H1 (cell line): ENCODE results near the gene CXCL12. TPM values are rescaled to one million over a fixed set of nuclear protein-coding genes. Genes with fewer than 3 reads are reported as not detected.

Source experiments
- CTCF ChIA-PET: fragments of 300-600 bp; sonication (Branson Sonifier 250); formaldehyde crosslinking; loops from one replicate; lab custom pipeline; 2021; ENCODE audit not compliant: partially characterized antibody; lab: Charles Lee
- POLR2A ChIA-PET: fragments of 300-600 bp; sonication (Branson Sonifier 250); formaldehyde crosslinking; loops from one replicate; lab custom pipeline; 2021; ENCODE audit warnings: inconsistent platforms; ENCODE audit not compliant: partially characterized antibody; lab: Charles Lee
- DNase-seq, 2 experiments: peaks; one replicate each; pipeline versions ENCODE4 v3.0.0 to v3.0.0-alpha.2; 2010 to 2022; ENCODE audit warnings: low spot score in 2 of 2, low read depth in 1 of 2, mixed read lengths in 1 of 2
- FAIRE-seq: peaks from 2 replicates; lab custom pipeline; 2011; peaks lifted over from hg19 to GRCh38; lab: Jason Lieb, UNC
- H2AFZ ChIP-seq: 2 replicates; pipeline ENCODE4 v1.8.1; 2012; ENCODE audit warnings: low read length, inconsistent platforms
- H2AK5ac ChIP-seq: 2 replicates; pipeline ENCODE4 v1.6.1; 2013; ENCODE audit warnings: low read depth, low read length
- H2BK120ac ChIP-seq: replicated peaks from 2 replicates; pipeline ENCODE3; 2013; ENCODE audit warnings: low read depth, low read length, inconsistent platforms
- H2BK12ac ChIP-seq: 2 replicates; pipeline ENCODE4 v1.6.1; 2013; ENCODE audit warnings: low read depth, low read length
- H2BK15ac ChIP-seq: 2 replicates; pipeline ENCODE4 v1.6.1; 2013; ENCODE audit warnings: low read length
- H2BK20ac ChIP-seq: 2 replicates; pipeline ENCODE4 v1.6.1; 2013; ENCODE audit warnings: low read length
- H2BK5ac ChIP-seq: 2 replicates; pipeline ENCODE4 v1.6.1; 2013; ENCODE audit warnings: low read depth, low read length
- H3K14ac ChIP-seq: 2 replicates; pipeline ENCODE4 v1.6.1; 2013; ENCODE audit warnings: inconsistent platforms; ENCODE audit not compliant: insufficient read length
- H3K18ac ChIP-seq: 2 replicates; pipeline ENCODE4 v1.6.1; 2013; ENCODE audit warnings: low read length; ENCODE audit errors: extremely low read depth
- H3K23ac ChIP-seq: 2 replicates; pipeline ENCODE4 v1.6.1; 2013; ENCODE audit warnings: inconsistent platforms; ENCODE audit not compliant: insufficient read length
- H3K23me2 ChIP-seq: 2 replicates; pipeline ENCODE4 v1.6.1; 2013; ENCODE audit warnings: low read depth, low read length
- H3K27ac ChIP-seq: 2 replicates; pipeline ENCODE4 v1.6.1; 2011; ENCODE audit warnings: low read depth, low read length, inconsistent platforms
- H3K27me3 ChIP-seq, 4 experiments: replicated peaks in 1 of 4; 1 replicate in 1 of 4; 2 replicates in 3 of 4; pipeline versions ENCODE4 v1.6.1 to v1.8.1; 2011 to 2013; ENCODE audit warnings: low read length in 3 of 4, mild to moderate bottlenecking in 3 of 4, inconsistent platforms in 2 of 4, mixed read lengths in 2 of 4, moderate library complexity in 1 of 4; ENCODE audit not compliant: control insufficient read depth in 3 of 4, insufficient read depth in 3 of 4; ENCODE audit errors: extremely low read depth in 1 of 4
- H3K36me3 ChIP-seq, 4 experiments: 2 replicates each; pipeline versions ENCODE4 v1.6.1 to v1.8.1; 2011 to 2013; ENCODE audit warnings: mild to moderate bottlenecking in 4 of 4, low read length in 3 of 4, moderate library complexity in 2 of 4, control low read depth in 1 of 4, inconsistent platforms in 1 of 4; ENCODE audit not compliant: insufficient read depth in 4 of 4, control insufficient read depth in 2 of 4
- H3K4ac ChIP-seq: replicated peaks from 2 replicates; pipeline ENCODE3; 2013; ENCODE audit warnings: low read length, low read depth, mixed read lengths, inconsistent platforms; ENCODE audit not compliant: insufficient read length
- H3K4me1 ChIP-seq, 4 experiments: replicated peaks in 1 of 4; 1 replicate in 1 of 4; 2 replicates in 3 of 4; pipeline versions ENCODE4 v1.6.1 to v1.8.1; 2011 to 2013; ENCODE audit warnings: low read length in 3 of 4, inconsistent platforms in 2 of 4, mixed read lengths in 1 of 4; ENCODE audit not compliant: insufficient read depth in 4 of 4, control insufficient read depth in 3 of 4
- H3K4me2 ChIP-seq, 2 experiments: 2 replicates each; pipeline versions ENCODE4 v1.6.1 to v1.8.1; 2011 to 2013; ENCODE audit warnings: low read depth in 2 of 2, low read length in 2 of 2, control low read depth in 1 of 2, inconsistent platforms in 1 of 2, mild to moderate bottlenecking in 1 of 2; ENCODE audit not compliant: insufficient read depth in 1 of 2
- H3K4me3 ChIP-seq, 4 experiments: fragments of 200-600, 300-600 bp in 1 of 4; sonication (generic), shearing (Covaris generic), sonication (Bioruptor Twin) in 1 of 4; 2 replicates each; pipeline versions ENCODE4 v1.5.1 to v1.8.1; 2011 to 2016; ENCODE audit warnings: low read length in 4 of 4, low read depth in 3 of 4, control low read depth in 2 of 4, inconsistent platforms in 2 of 4, mild to moderate bottlenecking in 2 of 4, mixed read lengths in 1 of 4, moderate library complexity in 1 of 4; ENCODE audit not compliant: insufficient read depth in 2 of 4; ENCODE audit errors: extremely low read depth in 1 of 4
- H3K56ac ChIP-seq: replicated peaks from 2 replicates; pipeline ENCODE3; 2013; ENCODE audit warnings: low read depth, mild to moderate bottlenecking, mixed read lengths, low read length, inconsistent platforms; ENCODE audit not compliant: insufficient read length
- H3K79me1 ChIP-seq: 2 replicates; pipeline ENCODE4 v1.6.1; 2013; ENCODE audit warnings: low read depth, low read length, control low read depth
- H3K79me2 ChIP-seq, 2 experiments: 2 replicates each; pipeline versions ENCODE4 v1.6.1 to v1.8.1; 2012 to 2013; ENCODE audit warnings: low read length in 2 of 2, mild to moderate bottlenecking in 2 of 2, inconsistent platforms in 1 of 2; ENCODE audit not compliant: insufficient read depth in 2 of 2, control insufficient read depth in 1 of 2
- H3K9ac ChIP-seq, 4 experiments: replicated peaks in 1 of 4; 1 replicate in 1 of 4; 2 replicates in 3 of 4; pipeline versions ENCODE4 v1.6.1 to v1.8.1; 2011 to 2013; ENCODE audit warnings: low read depth in 3 of 4, low read length in 3 of 4, control low read depth in 2 of 4, mild to moderate bottlenecking in 2 of 4, moderate library complexity in 2 of 4, inconsistent platforms in 1 of 4; ENCODE audit errors: extremely low read depth in 1 of 4
- H3K9me3 ChIP-seq, 2 experiments: 2 replicates each; pipeline versions ENCODE4 v1.6.1 to v1.8.1; 2012 to 2013; ENCODE audit warnings: mild to moderate bottlenecking in 2 of 2, moderate library complexity in 2 of 2, control low read depth in 1 of 2, inconsistent platforms in 1 of 2, low read depth in 1 of 2, low read length in 1 of 2, mixed read lengths in 1 of 2; ENCODE audit not compliant: insufficient read depth in 2 of 2
- H4K20me1 ChIP-seq, 2 experiments: replicated peaks in 1 of 2; 2 replicates each; pipeline versions ENCODE3 to v1.8.1; 2011 to 2013; ENCODE audit warnings: inconsistent platforms in 2 of 2, low read length in 2 of 2, mild to moderate bottlenecking in 1 of 2; ENCODE audit not compliant: insufficient read depth in 2 of 2, control insufficient read depth in 1 of 2
- H4K5ac ChIP-seq: 2 replicates; pipeline ENCODE4 v1.6.1; 2013; ENCODE audit warnings: low read length, low read depth, mixed read lengths, inconsistent platforms; ENCODE audit not compliant: insufficient read length
- H4K8ac ChIP-seq: 2 replicates; pipeline ENCODE4 v1.8.0; 2013; ENCODE audit warnings: mild to moderate bottlenecking, moderate library complexity, low read length, inconsistent platforms; ENCODE audit not compliant: insufficient read depth; ENCODE audit errors: extremely low read depth
- H4K91ac ChIP-seq: replicated peaks from 2 replicates; pipeline ENCODE3; 2013; ENCODE audit warnings: low read length, mixed read lengths, inconsistent platforms; ENCODE audit not compliant: insufficient read length
- CREB1 ChIP-seq: IDR thresholded peaks from 2 replicates; pipeline ENCODE4 v1.6.1; 2012; ENCODE audit warnings: inconsistent platforms
- NRF1 ChIP-seq: IDR thresholded peaks from 2 replicates; pipeline ENCODE4 v1.6.1; 2011; ENCODE audit warnings: mild to moderate bottlenecking, low read depth, low read length, improper control_type of control experiment
- SAP30 ChIP-seq: fragments of 300-600 bp; sonication (generic); IDR thresholded peaks from 2 replicates; pipeline ENCODE4 v1.7.1; 2012; ENCODE audit warnings: low read length, moderate library complexity, mild to moderate bottlenecking, inconsistent platforms; ENCODE audit not compliant: insufficient read depth, insufficient replicate concordance
- SP1 ChIP-seq: IDR thresholded peaks from 2 replicates; pipeline ENCODE4 v1.6.1; 2011; ENCODE audit warnings: low read depth, low read length
- WGBS, 2 experiments: shearing (Covaris generic) in 1 of 2; methylation state at CpG; one replicate each; pipeline versions ENCODE4 v1.1.6 to v1.1.7; 2013 to 2015; ENCODE audit warnings: low lambda C conversion rate in 2 of 2, mixed read lengths in 2 of 2, inconsistent platforms in 1 of 2, low coverage in 1 of 2, missing lambda C conversion rate in 1 of 2; ENCODE audit not compliant: insufficient replicate concordance in 2 of 2, insufficient coverage in 1 of 2, insufficient read length in 1 of 2; ENCODE audit errors: extremely low coverage in 1 of 2, missing lambda C conversion rate in 1 of 2; 5-methylcytosine and 5-hydroxymethylcytosine counted together
- polyA plus RNA-seq, 7 experiments: library from polyadenylated mRNA; depleted of rRNA in 3 of 7; stranded (reverse) in 5 of 7; unstranded in 2 of 7; fragments of >200 nt in 5 of 7; fragments of 200-250 nt in 2 of 7; gene quantifications; 1 replicate in 5 of 7; 2 replicates in 1 of 7; 4 replicates in 1 of 7; pipeline versions ENCODE4 v1.2.1 to v1.2.3, GENCODE V29; 2011 to 2013; ENCODE audit warnings: missing spikeins in 2 of 7, mixed read lengths in 2 of 7
- total RNA-seq: library from RNA; stranded (reverse); fragmentation: NEBNext Ultra II Directional; extraction: Animal tissue kit (Norgen Biotek cat#: 25700); gene quantifications from 2 replicates; pipeline ENCODE4 v1.2.1, GENCODE V29; 2021

The CXCL12 gene
- total and polyA plus RNA-seq, 2 of the 8 experiments (the other 6 are each of a cell fraction or from before 2014, with no cell fraction given), result 51.4 to 53.8 TPM

DNA sequence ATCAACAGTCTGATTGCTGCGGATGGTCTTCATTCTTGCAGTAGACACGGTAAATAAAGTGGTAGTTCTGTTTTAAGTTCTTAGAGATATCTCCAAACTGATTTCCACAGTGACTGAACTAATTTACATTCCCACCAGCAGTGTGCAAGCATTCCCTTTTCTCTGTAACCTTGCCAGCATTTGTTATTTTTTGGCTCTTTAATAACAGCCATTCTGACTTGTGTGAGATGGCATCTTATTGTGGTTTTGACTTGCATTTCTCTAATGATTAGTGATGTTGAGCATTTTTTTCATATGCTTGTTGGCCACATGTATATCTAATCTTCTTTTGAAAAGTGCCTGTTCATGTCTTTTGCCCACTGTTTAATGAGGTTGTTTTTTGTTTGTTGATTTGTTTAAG lies 30.2 kb upstream of the CXCL12 start:
- H2BK5ac ChIP-seq, result no peak overlapping the region
- no peak for TF ChIP-seq CREB1
- no peak for TF ChIP-seq SAP30
- no peak for TF ChIP-seq NRF1
- no peak for TF ChIP-seq SP1
- H2BK15ac ChIP-seq, result no peak overlapping the region
- H3K23ac ChIP-seq, result no peak overlapping the region
- H3K9ac ChIP-seq, result no peak overlapping the region
- no peak overlapping the region for H3K27ac ChIP-seq
- H3K79me2 ChIP-seq, result no peaks in the 10 kb centered on the region
- no peak overlapping the region for H2BK12ac ChIP-seq
- H3K79me1 ChIP-seq, result no peaks in the 10 kb centered on the region
- H3K36me3 ChIP-seq, result peaks cover 0 to 3% (median 0%) of the 10 kb centered on the region in 4 experiments; a peak in 1 of 8 replicates
- no peak overlapping the region for H3K4ac ChIP-seq
- POLR2A ChIA-PET, result no interaction called here
- H3K23me2 ChIP-seq, result no peaks in the 10 kb centered on the region
- no peak overlapping the region for H4K5ac ChIP-seq
- FAIRE-seq, result no peak
- H3K4me1 ChIP-seq, result no peaks in the 10 kb centered on the region; a peak in 1 of 7 replicates
- H3K4me3 ChIP-seq, result no peak overlapping the region
- H3K27me3 ChIP-seq, result no peaks in the 10 kb centered on the region
- H4K20me1 ChIP-seq, result no peaks in the 10 kb centered on the region
- no peak overlapping the region for H2AFZ ChIP-seq
- no peak overlapping the region for H3K14ac ChIP-seq
- H4K8ac ChIP-seq, result no peak overlapping the region
- H3K18ac ChIP-seq, result no peak overlapping the region
- no peak overlapping the region for H3K4me2 ChIP-seq
- no peak overlapping the region for H2AK5ac ChIP-seq
- DNase-seq, result no peak
- H3K56ac ChIP-seq, result no peak overlapping the region
- H2BK120ac ChIP-seq, result no peak overlapping the region
- CTCF ChIA-PET, result no interaction called here
- no peak overlapping the region for H2BK20ac ChIP-seq
- H3K9me3 ChIP-seq, result peaks cover 8 to 10% of the 10 kb centered on the region in 2 experiments; a peak in 2 of 4 replicates
- WGBS, 2 experiments, result 91% methylated on average over 2 of the region's 2 CpGs; no CpG with 5 or more reads in 1 of the 2 experiments
- H4K91ac ChIP-seq, result no peak overlapping the region
